ENCODE measurements around the gene NAGA. TPM values are rescaled to one million over a fixed set of nuclear protein-coding genes. Genes with fewer than 3 reads are reported as not detected.
A peak's percentile ranks its signal among the peaks of the same experiment; 100 is the strongest.

NAGA gene
- total RNA-seq, 3 donors from 2014 or later (not counting 1 experiment from before 2014, with no cell fraction given): 12.8 to 15.7 (median 14.2) TPM

DNA sequence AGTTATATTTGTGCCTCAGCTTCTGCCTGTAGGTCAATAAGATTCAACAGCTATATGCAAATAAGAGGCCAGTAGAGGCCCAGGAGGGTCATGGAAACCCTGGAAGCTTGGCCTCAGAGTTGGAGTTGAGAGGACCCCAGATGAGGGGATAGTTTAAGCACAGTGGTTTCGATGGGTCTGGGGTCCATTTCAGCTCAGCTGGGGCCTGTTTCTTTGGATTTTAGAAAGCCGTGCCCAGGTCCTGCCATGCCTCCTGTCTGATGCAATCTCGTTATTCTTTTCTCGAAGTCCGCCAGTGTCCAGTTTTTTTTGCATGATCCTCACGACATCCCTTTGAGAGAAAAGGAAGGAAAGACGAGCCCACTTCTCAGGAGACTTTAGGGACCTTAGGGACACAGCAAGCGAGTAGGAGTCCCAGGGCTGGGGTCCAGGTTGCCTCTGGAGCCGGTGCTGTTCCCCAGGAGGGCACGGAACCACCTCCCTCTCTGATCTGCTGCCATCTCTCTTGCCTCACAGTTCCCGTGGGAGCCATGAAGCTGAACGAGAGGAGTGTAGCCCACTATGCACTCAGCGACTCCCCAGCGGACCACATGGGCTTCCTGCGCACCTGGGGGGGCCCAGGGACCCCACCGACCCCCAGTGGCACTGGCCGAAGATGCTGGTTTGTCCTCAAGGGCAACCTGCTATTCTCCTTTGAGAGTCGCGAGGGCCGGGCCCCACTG, 6.3 kb upstream of the NAGA start:
- Histone ChIP-seq H3K27me3 (ENCODE audit: control insufficient read depth, insufficient read depth, low read length) (no peaks in the 10 kb centered on the region), H3K9me3 (ENCODE audit: control insufficient read depth, insufficient read depth, low read length) (no peaks in the 10 kb centered on the region), H3K36me3 (ENCODE audit: control insufficient read depth, insufficient read depth, low read length) (peaks cover 2% of the 10 kb centered on the region), H3K4me1 (ENCODE audit: control insufficient read depth, insufficient read depth, low read length) (peaks cover 32% of the 10 kb centered on the region), H3K27ac (ENCODE audit: low read length) (no peak overlapping the region), H3K4me3 (ENCODE audit: low read length) (no peak overlapping the region)
- DNase-seq: no peak
- intact Hi-C loops (cut with micrococcal nuclease): no loop called here
- H3K27ac Mint-ChIP-seq: no peak overlapping the region
- H3K4me1 Mint-ChIP-seq: peaks cover 20 to 32% of the 10 kb centered on the region in 2 donors
- no peak for ATAC-seq
- H3K27me3 Mint-ChIP-seq (ENCODE audit: low read depth in 2 of 2): no peaks in the 10 kb centered on the region
- no peak overlapping the region for H3K4me3 Mint-ChIP-seq
- WGBS (ENCODE audit: insufficient coverage): 95% methylated on average over 20 of the region's 20 CpGs
- TF ChIP-seq, protein P1, sequence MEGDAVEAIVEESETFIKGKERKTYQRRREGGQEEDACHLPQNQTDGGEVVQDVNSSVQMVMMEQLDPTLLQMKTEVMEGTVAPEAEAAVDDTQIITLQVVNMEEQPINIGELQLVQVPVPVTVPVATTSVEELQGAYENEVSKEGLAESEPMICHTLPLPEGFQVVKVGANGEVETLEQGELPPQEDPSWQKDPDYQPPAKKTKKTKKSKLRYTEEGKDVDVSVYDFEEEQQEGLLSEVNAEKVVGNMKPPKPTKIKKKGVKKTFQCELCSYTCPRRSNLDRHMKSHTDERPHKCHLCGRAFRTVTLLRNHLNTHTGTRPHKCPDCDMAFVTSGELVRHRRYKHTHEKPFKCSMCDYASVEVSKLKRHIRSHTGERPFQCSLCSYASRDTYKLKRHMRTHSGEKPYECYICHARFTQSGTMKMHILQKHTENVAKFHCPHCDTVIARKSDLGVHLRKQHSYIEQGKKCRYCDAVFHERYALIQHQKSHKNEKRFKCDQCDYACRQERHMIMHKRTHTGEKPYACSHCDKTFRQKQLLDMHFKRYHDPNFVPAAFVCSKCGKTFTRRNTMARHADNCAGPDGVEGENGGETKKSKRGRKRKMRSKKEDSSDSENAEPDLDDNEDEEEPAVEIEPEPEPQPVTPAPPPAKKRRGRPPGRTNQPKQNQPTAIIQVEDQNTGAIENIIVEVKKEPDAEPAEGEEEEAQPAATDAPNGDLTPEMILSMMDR (IDR thresholded peaks at IDR 0.05): no peak
- H3K9me3 Mint-ChIP-seq: no peaks in the 10 kb centered on the region
- H3K36me3 Mint-ChIP-seq: no peaks in the 10 kb centered on the region

- intact Hi-C loops (cut with micrococcal nuclease): no loop called here
Measured at GRCh38 chr22:42074846-42075676, 4.4 kb upstream of the NAGA start.

DNA sequence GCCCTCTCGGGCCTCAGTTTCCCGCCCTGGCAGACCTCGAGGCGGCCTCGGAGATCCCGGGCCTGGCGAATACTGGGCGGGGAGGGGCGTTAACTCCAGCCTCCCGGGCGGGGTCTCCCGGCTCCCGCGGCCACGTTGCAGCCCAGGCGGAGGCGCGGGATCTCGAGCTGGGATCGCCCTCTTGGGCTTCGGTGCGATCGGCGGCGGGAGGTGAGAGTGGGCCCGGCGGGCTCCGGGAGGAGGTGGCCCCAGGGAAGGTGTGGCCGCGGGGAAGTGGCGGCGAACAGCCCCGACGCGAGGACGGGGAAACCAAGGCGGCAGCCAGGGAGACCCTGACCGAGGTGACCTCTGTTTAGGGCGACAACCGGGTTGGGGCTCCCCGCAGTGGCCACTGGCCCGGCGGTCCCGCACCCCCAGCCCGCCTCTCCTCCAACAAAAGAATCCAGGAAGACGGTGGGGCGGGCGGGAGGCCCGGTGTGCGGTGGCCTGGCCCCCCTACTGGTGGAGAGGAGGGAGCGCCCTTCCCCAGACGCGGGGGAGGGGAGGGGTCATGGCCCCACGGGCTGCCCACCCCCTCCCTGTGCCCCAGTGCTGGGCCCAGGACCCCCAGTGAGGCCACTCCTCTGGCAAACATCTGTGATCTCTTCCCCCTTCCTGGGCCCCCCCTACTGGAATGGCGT, 3.7 kb upstream of the NAGA start, which contains the start of gene PHETA2:
PHETA2 (plus strand) TSS at position 117 of the 680 bp plus-strand sequence. CDS start 3,046 bp downstream, outside the sequence.
- intact Hi-C loops (cut with micrococcal nuclease): no loop called here
- no peaks in the 10 kb centered on the region for H3K27me3 ChIP-seq (ENCODE audit: control insufficient read depth, insufficient read depth, low read length)
- Mint-ChIP-seq H3K27me3 (ENCODE audit: low read depth in 2 of 2) (no peaks in the 10 kb centered on the region), H3K9me3 (no peaks in the 10 kb centered on the region), H3K27ac (peak within 1 kb of the TSS; percentile 21 to 79), H3K4me1 (peaks cover 19 to 39% of the 10 kb centered on the region in 2 donors), H3K36me3 (no peaks in the 10 kb centered on the region), H3K4me3 (peak within 1 kb of the TSS; percentile 77)
- peak; percentile 51 to 72 for DNase-seq
- H3K9me3 ChIP-seq (ENCODE audit: control insufficient read depth, insufficient read depth, low read length): no peaks in the 10 kb centered on the region
- H3K27ac ChIP-seq (ENCODE audit: low read length): peak within 1 kb of the TSS; percentile 19
- H3K36me3 ChIP-seq (ENCODE audit: control insufficient read depth, insufficient read depth, low read length): no peaks in the 10 kb centered on the region
- WGBS (ENCODE audit: insufficient coverage): 2% methylated on average over 52 of the region's 55 CpGs
- ATAC-seq: peak in 1 of 3 donors; percentile 10
- H3K4me3 ChIP-seq (ENCODE audit: low read length): peak within 1 kb of the TSS; percentile 40
- H3K4me1 ChIP-seq (ENCODE audit: control insufficient read depth, insufficient read depth, low read length): peaks cover 48% of the 10 kb centered on the region
- TF ChIP-seq, protein P1 (IDR thresholded peaks at IDR 0.05): peak; percentile 31

More at GRCh38 chr22:42074846-42075676, 4.4 kb upstream of the NAGA start:
- H3K36me3 ChIP-seq (ENCODE audit: control insufficient read depth, insufficient read depth, low read length): no peaks in the 10 kb centered on the region
- Mint-ChIP-seq H3K9me3 (no peaks in the 10 kb centered on the region), H3K4me1 (peaks cover 23 to 42% of the 10 kb centered on the region in 2 donors), H3K27me3 (ENCODE audit: low read depth in 2 of 2) (no peaks in the 10 kb centered on the region), H3K27ac (peak overlapping the region; percentile 21 to 79), H3K4me3 (peak overlapping the region; percentile 66), H3K36me3 (no peaks in the 10 kb centered on the region)
- H3K27me3 ChIP-seq (ENCODE audit: control insufficient read depth, insufficient read depth, low read length): no peaks in the 10 kb centered on the region
- DNase-seq (no peak), ATAC-seq (no peak)
- H3K27ac ChIP-seq (ENCODE audit: low read length): peak overlapping the region; percentile 19
- WGBS (ENCODE audit: insufficient coverage): 88% methylated on average over 8 of the region's 9 CpGs
- H3K4me3 ChIP-seq (ENCODE audit: low read length): peak overlapping the region; percentile 40
- H3K4me1 ChIP-seq (ENCODE audit: control insufficient read depth, insufficient read depth, low read length): peaks cover 40% of the 10 kb centered on the region
- TF ChIP-seq, protein P1 (IDR thresholded peaks at IDR 0.05): no peak
- H3K9me3 ChIP-seq (ENCODE audit: control insufficient read depth, insufficient read depth, low read length): no peaks in the 10 kb centered on the region
